ENCODE data around the gene NDUFS2. TPM values are rescaled to one million over a fixed set of nuclear protein-coding genes. Genes with fewer than 3 reads are reported as not detected.
A peak's percentile ranks its signal among the peaks of the same experiment; 100 is the strongest.

Gene NDUFS2
- total and polyA plus RNA-seq, 2 of the 8 experiments (the other 6 are each of a cell fraction or from before 2014, with no cell fraction given), result 95.1 to 113 TPM

DNA sequence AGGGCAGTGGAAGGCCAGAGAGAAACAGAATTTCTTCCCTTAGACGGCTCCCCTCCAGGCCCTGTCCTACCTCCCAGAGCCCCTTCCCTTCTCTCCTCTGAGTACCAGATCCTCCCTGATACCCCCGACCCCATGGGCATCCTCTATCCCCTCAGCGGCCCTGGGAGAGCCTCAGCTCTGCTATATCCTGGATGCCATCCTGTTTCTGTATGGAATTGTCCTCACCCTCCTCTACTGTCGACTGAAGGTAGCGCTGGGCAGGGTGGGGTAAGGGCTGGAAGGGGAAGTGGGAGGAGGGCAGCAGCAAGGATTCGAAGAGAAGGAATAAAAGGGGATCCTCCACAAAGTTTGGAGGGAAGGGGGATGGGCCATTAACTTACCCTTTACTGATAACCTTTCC lies 15.7 kb downstream of the NDUFS2 start:
- Histone ChIP-seq H2AK5ac (ENCODE audit: low read depth, low read length) (no peak overlapping the region), H2BK15ac (ENCODE audit: low read length) (0 out of 2 replicates have a peak overlapping the region, but pooled peaks have one; percentile 61), H3K9me3 (ENCODE audit: insufficient read depth in 2 of 2, low read depth in 1 of 2, low read length in 1 of 2) (no peaks in the 10 kb centered on the region), H3K27ac (ENCODE audit: low read depth, low read length) (no peak overlapping the region), H3K18ac (ENCODE audit: extremely low read depth, low read length) (no peak overlapping the region), H2BK5ac (ENCODE audit: low read depth, low read length) (no peak overlapping the region), H3K79me1 (ENCODE audit: low read depth, low read length) (no peaks in the 10 kb centered on the region), H3K79me2 (ENCODE audit: control insufficient read depth in 1 of 2, insufficient read depth in 2 of 2, low read length in 2 of 2) (no peaks in the 10 kb centered on the region), H3K14ac (ENCODE audit: insufficient read length) (no peak overlapping the region), H4K8ac (ENCODE audit: extremely low read depth, insufficient read depth, low read length) (no peak overlapping the region), H3K23me2 (ENCODE audit: low read depth, low read length) (no peaks in the 10 kb centered on the region), H3K4me1 (replicated peaks in 1 of 4; ENCODE audit: control insufficient read depth in 3 of 4, insufficient read depth in 4 of 4, low read length in 3 of 4) (peaks cover 0 to 13% (median 0%) of the 10 kb centered on the region in 4 experiments; a peak in 3 of 7 replicates), H3K9ac (replicated peaks in 1 of 4; ENCODE audit: extremely low read depth in 1 of 4, low read depth in 3 of 4, low read length in 3 of 4) (no peak overlapping the region), H3K4ac (replicated peaks; ENCODE audit: insufficient read length, low read depth, low read length) (no peak overlapping the region), H2AFZ (ENCODE audit: low read length) (no peak overlapping the region), H4K5ac (ENCODE audit: insufficient read length, low read depth, low read length) (no peak overlapping the region), H2BK20ac (ENCODE audit: low read length) (no peak overlapping the region), H4K91ac (replicated peaks; ENCODE audit: insufficient read length, low read length) (no peak overlapping the region), H2BK120ac (replicated peaks; ENCODE audit: low read depth, low read length) (no peak overlapping the region), H2BK12ac (ENCODE audit: low read depth, low read length) (no peak overlapping the region), H3K4me3 (ENCODE audit: extremely low read depth in 1 of 4, insufficient read depth in 2 of 4, low read depth in 3 of 4, low read length in 4 of 4) (no peak overlapping the region), H3K4me2 (ENCODE audit: insufficient read depth in 1 of 2, low read depth in 2 of 2, low read length in 2 of 2) (peak overlapping the region in 1 of 2 experiments; percentile 8; a peak in 1 of 4 replicates), H3K27me3 (replicated peaks in 1 of 4; ENCODE audit: control insufficient read depth in 3 of 4, extremely low read depth in 1 of 4, insufficient read depth in 3 of 4, low read length in 3 of 4) (0 out of 7 replicates have a peak, but pooled peaks cover 0 to 2% (median 0%) of the 10 kb centered on the region in 4 experiments), H4K20me1 (replicated peaks in 1 of 2; ENCODE audit: control insufficient read depth in 1 of 2, insufficient read depth in 2 of 2, low read length in 2 of 2) (peaks cover 0 to 2% of the 10 kb centered on the region in 2 experiments), H3K56ac (replicated peaks; ENCODE audit: insufficient read length, low read depth, low read length) (no peak overlapping the region), H3K23ac (ENCODE audit: insufficient read length) (no peak overlapping the region), H3K36me3 (ENCODE audit: control insufficient read depth in 2 of 4, insufficient read depth in 4 of 4, low read length in 3 of 4) (peaks cover 12 to 18% (median 15%) of the 10 kb centered on the region in 4 experiments; a peak in 7 of 8 replicates)
- ChIA-PET CTCF (ENCODE audit: partially characterized antibody) (interaction anchor here (1.2 to 23.7 kb wide), 8 partner anchors 10 to 164 kb away, joined by 3 to 427 read pairs (median 46); partner anchors contain the start of genes ADAMTS4, NDUFS2 and TOMM40L), POLR2A (ENCODE audit: partially characterized antibody) (interaction anchor here (1.8 to 9.9 kb wide), 3 partner anchors 8 to 96 kb away, joined by 10 to 82 read pairs (median 10); partner anchors contain the start of genes NDUFS2, SDHC and TOMM40L)
- DNase-seq (ENCODE audit: low read depth in 1 of 2, low spot score in 2 of 2) (no peak), FAIRE-seq (no peak)
- WGBS, 2 experiments (ENCODE audit: extremely low coverage in 1 of 2, insufficient coverage in 1 of 2, insufficient read length in 1 of 2, insufficient replicate concordance in 2 of 2, low coverage in 1 of 2, low lambda C conversion rate in 2 of 2, missing lambda C conversion rate in 1 of 2), result 73% methylated on average over 6 of the region's 6 CpGs; no CpG with 5 or more reads in 1 of the 2 experiments
- TF ChIP-seq EGR1 (IDR thresholded peaks at IDR 0.05; ENCODE audit: borderline replicate concordance, low read depth, low read length), result no peak
- TF ChIP-seq KDM4A (IDR thresholded peaks at IDR 0.05; ENCODE audit: low read depth, low read length, severe bottlenecking), result no peak
- TF ChIP-seq, protein P1, sequence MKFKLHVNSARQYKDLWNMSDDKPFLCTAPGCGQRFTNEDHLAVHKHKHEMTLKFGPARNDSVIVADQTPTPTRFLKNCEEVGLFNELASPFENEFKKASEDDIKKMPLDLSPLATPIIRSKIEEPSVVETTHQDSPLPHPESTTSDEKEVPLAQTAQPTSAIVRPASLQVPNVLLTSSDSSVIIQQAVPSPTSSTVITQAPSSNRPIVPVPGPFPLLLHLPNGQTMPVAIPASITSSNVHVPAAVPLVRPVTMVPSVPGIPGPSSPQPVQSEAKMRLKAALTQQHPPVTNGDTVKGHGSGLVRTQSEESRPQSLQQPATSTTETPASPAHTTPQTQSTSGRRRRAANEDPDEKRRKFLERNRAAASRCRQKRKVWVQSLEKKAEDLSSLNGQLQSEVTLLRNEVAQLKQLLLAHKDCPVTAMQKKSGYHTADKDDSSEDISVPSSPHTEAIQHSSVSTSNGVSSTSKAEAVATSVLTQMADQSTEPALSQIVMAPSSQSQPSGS (IDR thresholded peaks at IDR 0.05; ENCODE audit: low read length), result no peak
- TF ChIP-seq FOSL1 (IDR thresholded peaks at IDR 0.05; ENCODE audit: insufficient read depth, low read depth, low read length), result no peak
- TF ChIP-seq BRCA1 (IDR thresholded peaks at IDR 0.05; ENCODE audit: low read depth, low read length), result no peak
- TF ChIP-seq TCF12 (IDR thresholded peaks at IDR 0.05; ENCODE audit: low read depth, low read length), result no peak
- TF ChIP-seq SP2 (IDR thresholded peaks at IDR 0.05; ENCODE audit: low read length), result no peak
- no peak for TF ChIP-seq RBBP5 (IDR thresholded peaks at IDR 0.05; ENCODE audit: borderline replicate concordance, low read depth, low read length)
- no peak for TF ChIP-seq KDM1A (IDR thresholded peaks at IDR 0.05; ENCODE audit: borderline replicate concordance, low read length)
- no peak for TF ChIP-seq JUN (IDR thresholded peaks at IDR 0.05; ENCODE audit: low read depth, low read length)
- TF ChIP-seq BACH1 (IDR thresholded peaks at IDR 0.05; ENCODE audit: low read length), result no peak
- TF ChIP-seq CHD1 (IDR thresholded peaks at IDR 0.05; ENCODE audit: low read depth, low read length), result no peak
- TF ChIP-seq KDM5A (IDR thresholded peaks at IDR 0.05; ENCODE audit: low read length), result no peak

Measured in H1 (cell line).